ENCODE data around the gene APP. TPM values are rescaled to one million over a fixed set of nuclear protein-coding genes. Genes with fewer than 3 reads are reported as not detected.

Gene APP
- 100 to 1,000 TPM; 870 to 980 (median 951) TPM for polyA plus RNA-seq (ENCODE audit: insufficient read length in 4 of 4)

GRCh38 chr21:26170471-26171257 is at the start of gene APP:
TSS of gene APP (minus strand) at chr21:26170770. CDS start at chr21:26170620, 150 bp downstream.
- DNase-seq (ENCODE audit: low read depth in 4 of 4, low spot score in 3 of 4) = peak in 3 of 4 donors; percentile 70 to 73 (median 72)

DNA sequence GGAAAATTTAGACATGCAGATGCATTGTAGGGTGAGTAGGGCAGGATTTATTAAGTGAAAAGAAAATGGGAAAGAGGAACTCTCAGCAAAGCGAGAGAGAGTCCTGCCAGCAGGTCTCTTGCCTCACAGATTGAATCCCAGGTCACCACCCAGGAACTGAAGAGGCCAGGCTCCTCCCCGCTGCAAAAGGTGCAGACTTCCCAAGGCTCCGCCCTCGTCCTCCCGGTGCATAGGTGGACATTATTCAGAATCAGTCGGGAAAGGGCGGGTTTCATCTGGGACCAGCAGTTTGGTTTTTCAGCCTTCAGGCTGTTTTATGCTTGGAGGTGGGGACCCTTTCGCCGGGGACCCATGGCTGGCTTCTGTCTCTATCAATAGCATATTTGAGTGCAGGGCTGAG is 41.6 kb upstream of the APP start:
- DNase-seq (ENCODE audit: low read depth in 4 of 4, low spot score in 3 of 4) = no peak

GRCh38 chr21:26210614-26211013 is 40.0 kb upstream of the APP start:
- DNase-seq (ENCODE audit: low read depth in 4 of 4, low spot score in 3 of 4) = no peak

DNA sequence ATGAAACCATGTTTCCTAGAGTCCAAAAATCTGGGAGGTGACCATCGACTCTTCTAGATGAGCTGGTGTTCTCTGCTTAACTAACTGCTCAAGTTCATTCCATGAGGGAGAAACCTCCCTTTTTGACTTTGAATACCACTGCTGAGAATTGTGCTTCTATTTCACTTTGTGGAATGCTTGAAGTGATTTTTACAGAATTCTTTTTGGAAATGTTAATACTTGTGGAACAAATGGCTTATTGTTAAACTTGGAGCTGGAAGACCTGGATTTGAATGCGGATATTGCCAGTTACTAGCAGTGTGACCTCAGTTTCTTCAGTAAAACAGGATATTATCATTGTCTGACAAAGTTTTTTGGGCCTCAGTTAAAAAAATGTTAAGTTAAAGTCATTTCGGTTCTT is 36.5 kb upstream of the APP start:
- DNase-seq (ENCODE audit: low read depth in 4 of 4, low spot score in 3 of 4) = no peak

DNA sequence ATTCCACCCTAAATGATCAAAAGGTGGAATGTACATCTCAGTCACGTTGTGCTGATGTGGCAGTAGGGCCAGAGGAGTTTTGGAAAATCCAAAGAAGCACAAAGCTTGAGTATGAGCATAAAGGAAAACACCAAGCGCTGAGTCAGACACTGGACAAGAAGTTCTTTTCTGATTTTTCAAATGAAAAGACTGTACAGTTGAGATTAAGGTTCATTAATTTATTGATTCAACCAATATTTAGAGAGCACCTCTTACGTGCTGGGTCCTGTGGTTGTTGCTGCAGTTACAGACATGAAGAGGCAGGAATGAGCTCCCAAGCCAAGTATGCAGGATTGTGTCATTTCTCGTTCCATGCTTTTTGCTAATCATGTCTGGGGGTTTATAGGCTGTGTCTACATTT is 28.9 kb upstream of the APP start:
- no peak for DNase-seq (ENCODE audit: low read depth in 4 of 4, low spot score in 3 of 4)

- no peak for DNase-seq (ENCODE audit: low read depth in 4 of 4, low spot score in 3 of 4)
Measured at GRCh38 chr21:26195708-26196107, 25.1 kb upstream of the APP start.

DNA sequence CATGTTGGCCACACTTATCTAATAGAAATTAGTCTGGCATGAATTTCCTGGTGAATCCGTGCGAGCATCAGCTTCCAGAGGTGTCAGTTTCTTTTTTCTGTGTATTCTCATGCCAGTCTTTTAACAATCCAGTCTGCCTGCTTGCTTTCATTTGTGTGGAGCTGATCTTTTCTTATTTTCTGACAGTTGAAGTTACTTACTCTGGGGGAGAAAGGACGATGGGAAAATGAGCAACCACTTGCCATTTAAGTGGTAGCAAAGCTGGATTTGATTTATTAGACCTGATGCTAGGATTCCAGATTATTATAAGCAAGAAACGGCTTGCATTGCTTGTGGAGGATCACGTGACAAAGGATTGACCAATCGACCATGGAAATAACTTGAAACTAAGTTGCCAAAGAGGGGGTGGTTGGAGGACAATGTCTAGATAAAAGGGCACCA is 24.3 kb upstream of the APP start:
- no peak for DNase-seq (ENCODE audit: low read depth in 4 of 4, low spot score in 3 of 4)

GRCh38 chr21:26194326-26194725 is 23.8 kb upstream of the APP start:
- DNase-seq (ENCODE audit: low read depth in 4 of 4, low spot score in 3 of 4) = no peak

DNA sequence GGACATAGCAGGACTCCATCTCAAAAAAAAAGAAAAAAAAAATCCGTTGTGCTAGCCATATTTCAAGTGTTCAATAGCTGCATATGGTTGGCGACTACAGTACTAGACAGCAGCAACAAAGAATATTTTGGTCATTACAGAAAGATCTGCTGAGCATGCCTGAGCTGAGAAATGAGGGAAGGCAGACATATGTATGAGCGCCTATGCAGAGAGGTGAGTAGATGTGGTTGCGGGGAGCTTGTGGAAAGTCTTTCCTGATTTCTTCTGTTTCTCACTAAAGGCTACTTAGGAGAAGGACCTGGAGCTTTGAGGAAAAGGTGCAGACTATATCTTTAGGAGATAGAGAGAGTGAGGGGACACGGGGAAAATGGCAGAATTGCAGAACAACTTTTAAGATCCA is 21.0 kb upstream of the APP start:
- DNase-seq (ENCODE audit: low read depth in 4 of 4, low spot score in 3 of 4) = no peak

DNA sequence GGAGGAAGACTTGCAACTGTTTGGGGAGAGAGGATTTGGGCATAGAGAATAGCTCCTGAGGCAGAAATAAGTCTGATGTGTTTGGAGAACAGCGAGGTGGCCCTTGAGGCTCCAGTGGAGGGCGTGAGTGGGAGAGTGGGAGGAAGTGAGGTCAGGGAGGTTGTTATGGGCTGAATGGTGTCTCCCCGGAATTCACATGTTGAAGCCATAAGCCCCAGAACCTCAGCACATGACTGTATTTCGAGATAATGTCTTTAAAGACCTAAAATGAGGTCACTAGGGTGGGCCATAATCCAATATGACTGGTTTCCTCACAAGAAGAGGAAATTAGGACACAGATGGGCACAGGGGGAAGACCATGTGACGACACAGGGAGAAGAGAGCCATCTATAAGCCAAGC is 17.9 kb upstream of the APP start:
- DNase-seq (ENCODE audit: low read depth in 4 of 4, low spot score in 3 of 4) = no peak

GRCh38 chr21:26185446-26185845 is 14.9 kb upstream of the APP start:
- DNase-seq (ENCODE audit: low read depth in 4 of 4, low spot score in 3 of 4) = no peak

DNA sequence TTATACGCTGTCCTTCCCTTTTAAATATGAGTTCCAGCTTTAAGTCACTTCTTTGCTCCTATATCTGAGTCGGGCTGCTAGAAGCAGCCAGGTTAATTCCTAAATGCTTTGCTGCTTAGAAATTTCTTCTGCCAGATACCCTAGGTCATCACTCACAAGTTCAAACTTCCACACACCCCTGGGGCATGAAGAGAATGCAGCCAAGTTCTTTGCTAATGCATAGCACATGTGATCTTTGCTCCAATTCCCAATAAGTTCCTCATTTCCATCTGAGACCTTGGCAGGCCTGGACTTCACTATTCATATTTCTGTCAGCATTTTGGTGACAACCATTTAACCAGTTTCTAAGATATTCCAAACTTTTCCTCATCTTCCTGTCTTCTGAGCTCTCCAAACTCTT is 14.5 kb upstream of the APP start:
- DNase-seq (ENCODE audit: low read depth in 4 of 4, low spot score in 3 of 4) = no peak

DNA sequence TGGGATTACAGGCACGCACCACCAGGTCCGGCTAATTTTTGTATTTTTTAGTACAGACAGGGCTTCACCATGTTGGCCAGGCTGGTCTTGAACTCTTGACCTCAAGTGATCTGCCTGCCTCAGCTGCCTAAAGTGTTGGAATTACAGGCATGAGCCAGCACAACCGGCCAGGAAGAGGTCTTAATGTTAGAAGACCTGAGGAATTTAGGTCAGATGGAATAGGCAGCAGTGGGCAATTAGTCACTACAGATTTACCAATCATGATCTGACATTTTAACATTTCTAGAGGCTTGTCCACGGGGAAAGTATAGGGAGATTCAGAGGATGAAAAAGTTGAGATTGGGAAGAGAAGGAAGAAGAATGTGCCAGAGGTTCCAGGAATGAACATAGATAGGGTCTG is 8.9 kb upstream of the APP start:
- DNase-seq (ENCODE audit: low read depth in 4 of 4, low spot score in 3 of 4) = no peak

GRCh38 chr21:26177746-26178426 is 7.3 kb upstream of the APP start:
- DNase-seq (ENCODE audit: low read depth in 4 of 4, low spot score in 3 of 4) = no peak

GRCh38 chr21:26177187-26177586 is 6.6 kb upstream of the APP start:
- DNase-seq (ENCODE audit: low read depth in 4 of 4, low spot score in 3 of 4) = no peak

GRCh38 chr21:26171258-26172100 is 909 bp upstream of the APP start:
- no peak for DNase-seq (ENCODE audit: low read depth in 4 of 4, low spot score in 3 of 4)

DNA sequence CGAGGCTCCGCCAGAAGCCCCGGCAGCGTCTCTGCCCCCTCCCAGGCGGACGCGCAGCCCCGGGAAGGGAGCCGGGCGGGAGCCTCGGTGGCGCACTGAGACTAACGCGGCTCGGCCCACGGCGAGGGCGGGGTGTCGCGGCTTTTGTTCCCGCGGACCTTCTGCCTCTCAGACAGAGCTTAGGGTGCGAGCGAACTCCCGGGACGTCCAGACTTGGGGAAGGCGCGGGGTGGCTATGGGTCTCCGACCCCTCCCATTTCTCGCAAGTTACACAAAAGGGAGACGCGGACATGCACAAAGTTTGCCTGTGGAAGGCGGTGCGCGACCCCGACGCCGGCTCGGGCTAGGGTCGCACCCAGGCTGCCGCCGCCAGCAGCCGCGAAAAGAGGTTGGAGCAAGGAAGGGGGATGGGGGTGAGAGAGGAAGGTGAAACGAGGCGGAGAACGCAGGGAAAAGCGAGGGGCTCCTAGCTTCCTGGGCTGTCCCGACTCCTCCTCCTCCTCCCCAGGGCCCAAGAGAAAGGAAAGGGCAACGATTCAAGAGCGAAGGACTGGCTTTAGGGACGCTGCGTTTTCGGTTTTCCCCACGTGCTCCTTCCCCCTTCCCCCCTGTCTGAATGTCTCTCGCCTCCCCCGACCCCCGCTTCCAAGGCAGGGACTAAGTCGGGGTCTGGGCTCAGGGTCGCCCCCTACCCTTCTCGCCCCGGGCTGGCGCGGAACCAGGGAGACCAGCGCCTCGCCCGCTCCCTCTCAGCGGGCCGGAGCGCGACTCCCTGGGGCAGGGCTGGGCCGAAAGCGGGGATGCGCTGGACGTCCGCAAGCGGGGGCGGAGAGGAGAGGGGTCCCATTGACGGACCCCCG is 729 bp downstream of the APP start:
- DNase-seq (ENCODE audit: low read depth in 4 of 4, low spot score in 3 of 4) = peak in 2 of 4 donors; percentile 49 to 66

DNA sequence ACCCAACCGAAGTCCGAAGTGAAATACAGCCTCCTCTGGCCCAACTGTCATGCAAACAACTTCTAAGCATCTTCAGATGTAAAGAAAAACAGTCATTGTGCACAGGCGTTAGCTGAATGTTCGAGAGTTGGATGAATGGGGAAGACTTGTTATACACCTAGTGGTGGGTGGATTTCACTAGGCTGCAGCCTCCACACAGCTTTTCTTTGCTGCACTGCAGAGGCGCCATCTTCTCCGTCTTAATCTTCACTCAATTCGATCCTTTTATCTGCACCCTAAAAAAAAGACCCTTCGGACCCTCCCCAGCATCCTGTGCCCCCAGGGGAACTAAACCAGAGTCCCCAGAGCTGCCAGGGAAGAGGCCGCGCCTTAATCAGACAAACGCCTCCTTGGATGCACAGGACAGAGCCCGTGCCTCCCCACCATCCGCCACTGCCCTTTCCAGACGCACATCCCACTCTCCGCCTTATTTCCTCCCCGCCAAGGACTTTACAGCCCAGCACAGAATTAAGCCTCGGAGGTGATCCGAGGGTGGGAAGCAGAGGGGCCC is 1.4 kb downstream of the APP start:
- peak in 2 of 4 donors; percentile 44 to 63 for DNase-seq (ENCODE audit: low read depth in 4 of 4, low spot score in 3 of 4)

DNA sequence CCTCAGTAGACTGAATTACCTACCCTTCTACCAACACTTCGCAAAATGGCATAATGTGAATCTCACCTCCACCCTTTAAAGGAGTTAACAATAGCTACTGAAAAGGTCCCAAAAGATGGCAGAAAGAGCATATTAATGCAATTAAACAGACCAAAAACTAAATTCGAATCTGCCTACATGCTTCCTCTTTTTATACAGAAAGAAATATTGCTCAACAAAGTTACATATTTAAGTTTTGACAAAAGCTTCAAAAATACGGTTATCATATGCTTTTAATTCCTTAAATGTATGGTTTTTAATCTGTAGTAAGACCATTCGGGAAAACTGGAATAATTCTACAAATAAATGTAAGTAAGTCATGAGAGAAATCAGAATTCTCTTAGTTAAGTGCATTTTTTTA is 2.2 kb downstream of the APP start:
- no peak for DNase-seq (ENCODE audit: low read depth in 4 of 4, low spot score in 3 of 4)

DNA sequence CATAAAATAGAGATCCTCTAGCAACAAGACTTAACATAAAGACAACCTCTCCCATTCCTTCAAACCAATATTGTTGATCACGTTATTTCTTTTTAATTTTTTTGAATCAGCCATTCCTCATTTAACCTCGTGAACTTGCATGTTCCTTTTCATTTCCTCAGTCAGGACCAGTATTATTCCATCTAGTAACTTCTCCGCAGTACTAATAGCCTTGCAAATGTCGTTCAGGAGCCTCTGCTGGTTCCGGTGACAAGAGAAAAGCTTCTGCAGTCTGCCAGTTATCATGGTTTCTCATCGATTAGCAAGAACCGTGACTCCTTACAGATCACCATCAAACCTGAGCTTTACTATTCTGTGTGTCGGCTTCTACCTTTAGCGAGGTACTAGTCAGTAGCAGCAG is 3.0 kb downstream of the APP start:
- no peak for DNase-seq (ENCODE audit: low read depth in 4 of 4, low spot score in 3 of 4)
